ENCODE data around the gene LRRN1. TPM values are rescaled to one million over a fixed set of nuclear protein-coding genes. Genes with fewer than 3 reads are reported as not detected.

The LRRN1 gene
- total and polyA plus RNA-seq, 2 donors (not counting 1 experiment from before 2014, with no cell fraction given) = 0.02 to 0.33 TPM

DNA sequence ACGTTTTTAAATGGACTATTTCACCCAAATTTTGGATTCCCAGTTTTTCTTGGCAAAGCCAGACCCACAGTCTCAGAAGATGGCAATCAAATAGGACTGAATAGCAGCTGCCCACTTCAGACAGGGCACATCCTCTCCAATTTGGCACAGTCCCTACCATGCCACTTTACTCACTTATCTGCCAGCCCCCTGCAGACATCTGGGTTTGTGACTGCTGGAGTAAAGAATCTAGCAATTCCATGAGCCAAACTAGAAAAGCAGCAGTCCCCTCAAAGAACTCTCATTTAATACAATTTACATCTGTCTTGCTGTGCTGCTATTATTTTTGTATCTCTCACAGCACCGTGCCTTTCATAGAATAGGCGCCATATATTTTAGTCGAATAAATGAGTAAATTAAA, 16.0 kb upstream of the LRRN1 start:
- H3K36me3 ChIP-seq (ENCODE audit: control insufficient read depth, insufficient read depth, low read length) = no peaks in the 10 kb centered on the region
- H3K4me3 ChIP-seq (replicated peaks in 1 of 4; ENCODE audit: control extremely low read depth in 1 of 4, insufficient read depth in 1 of 4, low read depth in 3 of 4, low read length in 4 of 4) = no peak overlapping the region
- no peaks in the 10 kb centered on the region for H4K20me1 ChIP-seq (ENCODE audit: control insufficient read depth, extremely low read depth, insufficient read depth, low read length)
- H2AFZ ChIP-seq (ENCODE audit: low read length) = no peak overlapping the region
- no peak overlapping the region for H3K9ac ChIP-seq (ENCODE audit: insufficient read depth, low read length)
- no peak for TF ChIP-seq EZH2 (IDR thresholded peaks at IDR 0.05; ENCODE audit: low read length, missing control alignments)
- TF ChIP-seq, protein P1, sequence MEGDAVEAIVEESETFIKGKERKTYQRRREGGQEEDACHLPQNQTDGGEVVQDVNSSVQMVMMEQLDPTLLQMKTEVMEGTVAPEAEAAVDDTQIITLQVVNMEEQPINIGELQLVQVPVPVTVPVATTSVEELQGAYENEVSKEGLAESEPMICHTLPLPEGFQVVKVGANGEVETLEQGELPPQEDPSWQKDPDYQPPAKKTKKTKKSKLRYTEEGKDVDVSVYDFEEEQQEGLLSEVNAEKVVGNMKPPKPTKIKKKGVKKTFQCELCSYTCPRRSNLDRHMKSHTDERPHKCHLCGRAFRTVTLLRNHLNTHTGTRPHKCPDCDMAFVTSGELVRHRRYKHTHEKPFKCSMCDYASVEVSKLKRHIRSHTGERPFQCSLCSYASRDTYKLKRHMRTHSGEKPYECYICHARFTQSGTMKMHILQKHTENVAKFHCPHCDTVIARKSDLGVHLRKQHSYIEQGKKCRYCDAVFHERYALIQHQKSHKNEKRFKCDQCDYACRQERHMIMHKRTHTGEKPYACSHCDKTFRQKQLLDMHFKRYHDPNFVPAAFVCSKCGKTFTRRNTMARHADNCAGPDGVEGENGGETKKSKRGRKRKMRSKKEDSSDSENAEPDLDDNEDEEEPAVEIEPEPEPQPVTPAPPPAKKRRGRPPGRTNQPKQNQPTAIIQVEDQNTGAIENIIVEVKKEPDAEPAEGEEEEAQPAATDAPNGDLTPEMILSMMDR (conservative IDR thresholded peaks at IDR 0.05 in 1 of 2, IDR thresholded peaks at IDR 0.05 in 1 of 2; ENCODE audit: low read depth in 1 of 2, low read length in 2 of 2) = no peak
- no peaks in the 10 kb centered on the region for H3K4me1 ChIP-seq (ENCODE audit: control insufficient read depth, extremely low read depth, insufficient read depth, low read length)
- H3K79me2 ChIP-seq (ENCODE audit: control insufficient read depth, insufficient read depth, low read length) = no peaks in the 10 kb centered on the region
- H3K9me3 ChIP-seq (ENCODE audit: control insufficient read depth, insufficient read depth, low read depth, low read length) = no peaks in the 10 kb centered on the region
- H3K27me3 ChIP-seq (ENCODE audit: control insufficient read depth, insufficient read depth, low read length) = no peaks in the 10 kb centered on the region
- DNase-seq (ENCODE audit: low read depth in 2 of 2) = no peak
- H3K4me2 ChIP-seq (ENCODE audit: extremely low read depth, insufficient read depth, low read length) = no peak overlapping the region
- no peak overlapping the region for H3K27ac ChIP-seq (ENCODE audit: insufficient read depth, low read length)

DNA sequence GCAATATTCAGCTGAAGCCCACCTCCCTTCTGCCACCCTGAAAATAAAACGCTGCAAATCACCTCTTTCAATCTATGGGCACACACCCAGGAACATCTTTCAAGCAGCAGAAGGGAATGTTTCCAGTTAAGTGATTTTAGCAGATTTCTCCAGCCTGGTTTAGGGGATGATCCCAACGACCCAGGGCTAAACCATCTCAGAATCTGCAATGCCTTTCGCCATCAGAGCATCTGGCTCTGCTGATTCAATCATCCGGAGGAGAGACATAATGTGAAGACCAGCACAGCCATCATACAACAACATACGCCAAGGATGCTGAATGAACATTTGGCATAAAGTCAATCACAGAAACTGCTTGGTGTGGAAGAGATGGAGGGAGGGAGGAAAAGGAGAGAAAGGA, 15.5 kb upstream of the LRRN1 start:
- no peak overlapping the region for H3K4me3 ChIP-seq (replicated peaks in 1 of 4; ENCODE audit: control extremely low read depth in 1 of 4, insufficient read depth in 1 of 4, low read depth in 3 of 4, low read length in 4 of 4)
- no peaks in the 10 kb centered on the region for H3K9me3 ChIP-seq (ENCODE audit: control insufficient read depth, insufficient read depth, low read depth, low read length)
- H3K4me2 ChIP-seq (ENCODE audit: extremely low read depth, insufficient read depth, low read length) = no peak overlapping the region
- H3K36me3 ChIP-seq (ENCODE audit: control insufficient read depth, insufficient read depth, low read length) = no peaks in the 10 kb centered on the region
- no peaks in the 10 kb centered on the region for H4K20me1 ChIP-seq (ENCODE audit: control insufficient read depth, extremely low read depth, insufficient read depth, low read length)
- H3K9ac ChIP-seq (ENCODE audit: insufficient read depth, low read length) = no peak overlapping the region
- TF ChIP-seq, protein P1 (conservative IDR thresholded peaks at IDR 0.05 in 1 of 2, IDR thresholded peaks at IDR 0.05 in 1 of 2; ENCODE audit: low read depth in 1 of 2, low read length in 2 of 2) = no peak
- no peak for TF ChIP-seq EZH2 (IDR thresholded peaks at IDR 0.05; ENCODE audit: low read length, missing control alignments)
- no peaks in the 10 kb centered on the region for H3K79me2 ChIP-seq (ENCODE audit: control insufficient read depth, insufficient read depth, low read length)
- no peak for DNase-seq (ENCODE audit: low read depth in 2 of 2)
- H3K27me3 ChIP-seq (ENCODE audit: control insufficient read depth, insufficient read depth, low read length) = no peaks in the 10 kb centered on the region
- no peaks in the 10 kb centered on the region for H3K4me1 ChIP-seq (ENCODE audit: control insufficient read depth, extremely low read depth, insufficient read depth, low read length)
- H2AFZ ChIP-seq (ENCODE audit: low read length) = no peak overlapping the region
- H3K27ac ChIP-seq (ENCODE audit: insufficient read depth, low read length) = no peak overlapping the region

DNA sequence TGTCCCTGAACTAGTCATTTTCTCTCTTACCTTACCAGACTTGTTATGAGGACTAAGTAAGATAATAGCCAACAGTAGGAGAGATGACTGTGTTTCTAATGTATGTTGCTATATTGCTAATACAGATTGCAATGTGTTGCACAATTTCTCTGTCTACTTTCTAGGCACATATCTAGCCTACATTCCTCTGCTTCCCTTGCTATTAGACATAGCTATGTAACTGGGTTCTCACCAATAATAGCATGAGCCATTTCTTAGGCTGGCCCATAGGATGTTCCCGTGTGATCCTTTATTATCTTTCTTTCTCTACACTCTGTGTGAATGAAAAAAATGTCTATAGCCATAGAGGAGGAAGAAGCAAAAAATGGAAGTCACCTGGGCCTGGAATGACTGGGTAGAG, 6.8 kb upstream of the LRRN1 start:
- H3K36me3 ChIP-seq (ENCODE audit: control insufficient read depth, insufficient read depth, low read length) = no peaks in the 10 kb centered on the region
- no peaks in the 10 kb centered on the region for H3K4me1 ChIP-seq (ENCODE audit: control insufficient read depth, extremely low read depth, insufficient read depth, low read length)
- no peak overlapping the region for H3K4me3 ChIP-seq (replicated peaks in 1 of 4; ENCODE audit: control extremely low read depth in 1 of 4, insufficient read depth in 1 of 4, low read depth in 3 of 4, low read length in 4 of 4)
- no peak overlapping the region for H3K4me2 ChIP-seq (ENCODE audit: extremely low read depth, insufficient read depth, low read length)
- no peak for DNase-seq (ENCODE audit: low read depth in 2 of 2)
- TF ChIP-seq EZH2 (IDR thresholded peaks at IDR 0.05; ENCODE audit: low read length, missing control alignments) = no peak
- TF ChIP-seq, protein P1 (conservative IDR thresholded peaks at IDR 0.05 in 1 of 2, IDR thresholded peaks at IDR 0.05 in 1 of 2; ENCODE audit: low read depth in 1 of 2, low read length in 2 of 2) = no peak
- H3K27me3 ChIP-seq (ENCODE audit: control insufficient read depth, insufficient read depth, low read length) = no peaks in the 10 kb centered on the region
- no peaks in the 10 kb centered on the region for H3K79me2 ChIP-seq (ENCODE audit: control insufficient read depth, insufficient read depth, low read length)
- H3K9me3 ChIP-seq (ENCODE audit: control insufficient read depth, insufficient read depth, low read depth, low read length) = no peaks in the 10 kb centered on the region
- no peaks in the 10 kb centered on the region for H4K20me1 ChIP-seq (ENCODE audit: control insufficient read depth, extremely low read depth, insufficient read depth, low read length)
- no peak overlapping the region for H3K9ac ChIP-seq (ENCODE audit: insufficient read depth, low read length)
- H2AFZ ChIP-seq (ENCODE audit: low read length) = no peak overlapping the region
- H3K27ac ChIP-seq (ENCODE audit: insufficient read depth, low read length) = no peak overlapping the region

Measured in fibroblast of lung (primary cell).